WTC11 (cell line): Measurements from ENCODE around the gene PRR33. TPM values are rescaled to one million over a fixed set of nuclear protein-coding genes. Genes with fewer than 3 reads are reported as not detected.

Experiments used
- ATAC-seq: fragments of 200-7000 bp; cut with Tn5 transposase; 2 replicates; pipeline ENCODE4 v1.10.0; 2021; ENCODE audit warnings: mild to moderate bottlenecking, moderate library complexity
- CTCF ChIA-PET: fragments of 300-600 bp; sonication (Branson Sonifier 250); formaldehyde crosslinking; loops from one replicate; lab custom pipeline; 2021; ENCODE audit warnings: antibody characterized with exemption; lab: Charles Lee
- POLR2A ChIA-PET: fragments of 350-600 bp; sonication (Branson Sonifier 250); formaldehyde crosslinking; loops from one replicate; lab custom pipeline; 2021; ENCODE audit warnings: antibody characterized with exemption; lab: Charles Lee
- DNase-seq: peaks from one replicate; pipeline ENCODE4 v3.0.0; 2021; ENCODE audit warnings: low spot score
- H3K27ac Mint-ChIP-seq: 2 replicates; pipeline ENCODE4 v1.8.0; 2021; ENCODE audit warnings: mixed read lengths
- H3K27me3 Mint-ChIP-seq: 2 replicates; pipeline ENCODE4 v1.8.0; 2021; ENCODE audit warnings: low read depth, mild to moderate bottlenecking, moderate library complexity, mixed read lengths
- H3K36me3 Mint-ChIP-seq: 2 replicates; pipeline ENCODE4 v1.8.0; 2021; ENCODE audit warnings: mixed read lengths
- H3K4me1 Mint-ChIP-seq: 2 replicates; pipeline ENCODE4 v1.8.0; 2022; ENCODE audit warnings: mixed read lengths
- H3K4me3 Mint-ChIP-seq: 2 replicates; pipeline ENCODE4 v1.8.0; 2021; ENCODE audit warnings: mild to moderate bottlenecking, moderate library complexity, mixed read lengths
- H3K9me3 Mint-ChIP-seq: 2 replicates; pipeline ENCODE4 v1.8.0; 2021; ENCODE audit warnings: mixed read lengths
- ATF2 ChIP-seq: sonication (generic); formaldehyde crosslinking; IDR thresholded peaks from 2 replicates; pipeline ENCODE4 v1.8.1; 2022; ENCODE audit warnings: low read depth, missing genetic modification reagents, borderline replicate concordance
- ATF6 ChIP-seq: sonication (generic); formaldehyde crosslinking; IDR thresholded peaks from 2 replicates; pipeline ENCODE4 v1.8.1; 2023; ENCODE audit warnings: mild to moderate bottlenecking, missing genetic modification reagents
- ETV6 ChIP-seq: sonication (generic); formaldehyde crosslinking; IDR thresholded peaks from 2 replicates; pipeline ENCODE4 v1.8.1; 2022; ENCODE audit warnings: mild to moderate bottlenecking, missing genetic modification reagents
- JAZF1 ChIP-seq: fragments of 250-450 bp; sonication (Bioruptor Pico); IDR thresholded peaks from 2 replicates; pipeline ENCODE4 v1.9.0; 2021; ENCODE audit warnings: moderate library complexity, mild to moderate bottlenecking, inconsistent platforms
- NFYB ChIP-seq: sonication (generic); formaldehyde crosslinking; conservative IDR thresholded peaks from 2 replicates; pipeline ENCODE4 v1.8.0; 2022; ENCODE audit warnings: low read depth, missing genetic modification reagents
- NR3C1 ChIP-seq: sonication (generic); formaldehyde crosslinking; conservative IDR thresholded peaks from 2 replicates; pipeline ENCODE4 v1.8.1; 2023; ENCODE audit warnings: low read depth, mild to moderate bottlenecking, missing genetic modification reagents
- PREB ChIP-seq: sonication (generic); formaldehyde crosslinking; IDR thresholded peaks from 2 replicates; pipeline ENCODE4 v1.8.1; 2022; ENCODE audit warnings: mild to moderate bottlenecking, missing genetic modification reagents, moderate library complexity, borderline replicate concordance
- USF1 ChIP-seq: sonication (generic); formaldehyde crosslinking; IDR thresholded peaks from 2 replicates; pipeline ENCODE4 v1.8.0; 2022; ENCODE audit warnings: mild to moderate bottlenecking, missing genetic modification reagents
- ZNF416 ChIP-seq: fragments of 250-450 bp; sonication (Bioruptor Pico); IDR thresholded peaks from 2 replicates; pipeline ENCODE4 v1.9.0; 2021; ENCODE audit warnings: mild to moderate bottlenecking, inconsistent platforms
- total RNA-seq: library from RNA; stranded (reverse); gene quantifications from 3 replicates; pipeline ENCODE4 v1.2.3, GENCODE V29; 2021
- TF ChIP-seq, protein P1 (sequence below): sonication (generic); formaldehyde crosslinking; IDR thresholded peaks from 2 replicates; pipeline ENCODE4 v1.8.0; 2023; ENCODE audit warnings: missing genetic modification reagents
- TF ChIP-seq, protein P2 (sequence below): fragments of 250-450 bp; sonication (Bioruptor Pico); IDR thresholded peaks from 2 replicates; pipeline ENCODE4 v1.9.0; 2021; ENCODE audit warnings: moderate library complexity, mild to moderate bottlenecking, inconsistent platforms, borderline replicate concordance
- TF ChIP-seq, protein P3 (sequence below): sonication (generic); formaldehyde crosslinking; IDR thresholded peaks from 2 replicates; pipeline ENCODE4 v1.8.0; 2022; ENCODE audit warnings: mild to moderate bottlenecking, missing genetic modification reagents

Gene PRR33
- total RNA-seq, 1 experiment from 2014 or later = not detected

DNA sequence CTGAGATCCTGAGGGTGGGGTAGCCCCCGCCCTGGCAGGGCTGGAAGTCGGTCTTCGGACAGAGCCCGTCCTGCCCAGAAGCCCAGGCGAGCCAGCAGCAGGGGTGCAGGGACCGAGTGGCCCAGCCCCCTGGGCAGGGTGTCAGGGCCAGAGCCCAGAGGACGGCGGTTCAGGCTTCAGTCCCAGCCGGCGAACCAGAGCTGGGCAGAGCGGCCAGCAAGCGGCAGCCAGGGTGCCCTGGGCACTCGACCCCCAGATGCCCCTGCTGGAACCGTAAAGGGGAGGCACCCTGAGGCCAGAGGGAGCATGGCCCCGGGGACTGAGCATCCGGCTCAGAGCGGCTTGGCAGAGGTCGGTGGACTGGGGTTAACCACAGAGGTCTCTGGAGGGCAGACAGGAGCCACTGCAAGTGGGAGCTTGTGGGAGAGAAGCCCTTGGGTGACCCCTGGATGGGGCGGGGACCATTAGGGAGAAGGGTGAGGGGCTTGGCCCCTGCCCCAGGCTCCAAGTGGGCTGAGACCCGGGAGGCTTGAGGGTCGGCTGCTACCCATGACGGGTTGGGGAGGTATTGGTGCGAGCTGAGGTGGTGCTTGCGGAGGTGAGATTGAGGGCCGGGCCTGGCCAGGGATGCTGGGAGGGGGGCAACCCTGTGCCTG, 22.9 kb downstream of the PRR33 start:
- H3K27me3 Mint-ChIP-seq = no peaks in the 10 kb centered on the region
- POLR2A ChIA-PET = no interaction called here
- no peaks in the 10 kb centered on the region for H3K36me3 Mint-ChIP-seq
- no peak overlapping the region for H3K4me3 Mint-ChIP-seq
- TF ChIP-seq ZNF416 (CRISPR knock-in tag) = no peak
- no peak for TF ChIP-seq NFYB (CRISPR knock-in tag)
- TF ChIP-seq ETV6 (CRISPR knock-in tag) = no peak
- TF ChIP-seq, protein P1, sequence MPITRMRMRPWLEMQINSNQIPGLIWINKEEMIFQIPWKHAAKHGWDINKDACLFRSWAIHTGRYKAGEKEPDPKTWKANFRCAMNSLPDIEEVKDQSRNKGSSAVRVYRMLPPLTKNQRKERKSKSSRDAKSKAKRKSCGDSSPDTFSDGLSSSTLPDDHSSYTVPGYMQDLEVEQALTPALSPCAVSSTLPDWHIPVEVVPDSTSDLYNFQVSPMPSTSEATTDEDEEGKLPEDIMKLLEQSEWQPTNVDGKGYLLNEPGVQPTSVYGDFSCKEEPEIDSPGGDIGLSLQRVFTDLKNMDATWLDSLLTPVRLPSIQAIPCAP = no peak
- TF ChIP-seq, protein P2, sequence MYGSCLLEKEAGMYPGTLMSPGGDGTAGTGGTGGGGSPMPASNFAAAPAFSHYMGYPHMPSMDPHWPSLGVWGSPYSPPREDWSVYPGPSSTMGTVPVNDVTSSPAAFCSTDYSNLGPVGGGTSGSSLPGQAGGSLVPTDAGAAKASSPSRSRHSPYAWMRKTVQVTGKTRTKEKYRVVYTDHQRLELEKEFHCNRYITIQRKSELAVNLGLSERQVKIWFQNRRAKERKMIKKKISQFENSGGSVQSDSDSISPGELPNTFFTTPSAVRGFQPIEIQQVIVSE = no peak
- no peaks in the 10 kb centered on the region for H3K9me3 Mint-ChIP-seq
- DNase-seq (no peak), ATAC-seq (no peak)
- no peaks in the 10 kb centered on the region; the same call in 1 of the 2 replicates for H3K4me1 Mint-ChIP-seq
- H3K27ac Mint-ChIP-seq = no peak overlapping the region
- CTCF ChIA-PET = interaction anchor here (0.7 to 3.0 kb wide), 4 partner anchors 14 to 282 kb away, joined by 3 to 18 read pairs (median 13); no protein-coding TSS in a partner anchor

GRCh38 chr11:1868056-1868635, 23.5 kb downstream of the PRR33 start:
- TF ChIP-seq ATF6 (CRISPR knock-in tag) = no peak
- TF ChIP-seq PREB (CRISPR knock-in tag) = no peak
- no peak for TF ChIP-seq NR3C1 (CRISPR knock-in tag)
- TF ChIP-seq USF1 (CRISPR knock-in tag) = no peak
- TF ChIP-seq, protein P3, sequence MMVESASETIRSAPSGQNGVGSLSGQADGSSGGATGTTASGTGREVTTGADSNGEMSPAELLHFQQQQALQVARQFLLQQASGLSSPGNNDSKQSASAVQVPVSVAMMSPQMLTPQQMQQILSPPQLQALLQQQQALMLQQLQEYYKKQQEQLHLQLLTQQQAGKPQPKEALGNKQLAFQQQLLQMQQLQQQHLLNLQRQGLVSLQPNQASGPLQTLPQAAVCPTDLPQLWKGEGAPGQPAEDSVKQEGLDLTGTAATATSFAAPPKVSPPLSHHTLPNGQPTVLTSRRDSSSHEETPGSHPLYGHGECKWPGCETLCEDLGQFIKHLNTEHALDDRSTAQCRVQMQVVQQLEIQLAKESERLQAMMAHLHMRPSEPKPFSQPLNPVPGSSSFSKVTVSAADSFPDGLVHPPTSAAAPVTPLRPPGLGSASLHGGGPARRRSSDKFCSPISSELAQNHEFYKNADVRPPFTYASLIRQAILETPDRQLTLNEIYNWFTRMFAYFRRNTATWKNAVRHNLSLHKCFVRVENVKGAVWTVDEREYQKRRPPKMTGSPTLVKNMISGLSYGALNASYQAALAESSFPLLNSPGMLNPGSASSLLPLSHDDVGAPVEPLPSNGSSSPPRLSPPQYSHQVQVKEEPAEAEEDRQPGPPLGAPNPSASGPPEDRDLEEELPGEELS = no peak
- TF ChIP-seq ATF2 (CRISPR knock-in tag) = no peak
- TF ChIP-seq JAZF1 (CRISPR knock-in tag) = no peak
- TF ChIP-seq, all 79 proteins: peak for 0
- DNase-seq = no peak
- ChIA-PET CTCF (interaction anchor here (1.2 to 3.0 kb wide), 3 partner anchors 9 to 283 kb away, joined by 4 to 17 read pairs (median 14); no protein-coding TSS in a partner anchor), POLR2A (no interaction called here)
- Mint-ChIP-seq H3K4me1 (no peaks in the 10 kb centered on the region; the same call in none of the 2 replicates), H3K9me3 (no peaks in the 10 kb centered on the region), H3K36me3 (no peaks in the 10 kb centered on the region), H3K4me3 (no peak overlapping the region), H3K27me3 (no peaks in the 10 kb centered on the region), H3K27ac (no peak overlapping the region)
- no peak for ATAC-seq
